SK-N-SH treated with all-trans-retinoic acid at 6 μM for 48 hours (cell line): ENCODE measurements around the gene PRSS22.

Experiments used
- TF ChIP-seq, protein P1 (sequence below): fragments of 250-450 bp; sonication (Bioruptor Pico); IDR thresholded peaks from 2 replicates; pipeline ENCODE4 v1.8.0; 2020; ENCODE audit warnings: mild to moderate bottlenecking, moderate library complexity, borderline replicate concordance
- TF ChIP-seq, protein P2 (sequence below): fragments of 250-450 bp; sonication (Bioruptor Pico); IDR thresholded peaks from 2 replicates; pipeline ENCODE4 v1.5.1; 2020; ENCODE audit warnings: low read depth, mild to moderate bottlenecking, moderate library complexity

GRCh38 chr16:2866431-2866830 is 8.5 kb upstream of the PRSS22 start:
- TF ChIP-seq, protein P1, sequence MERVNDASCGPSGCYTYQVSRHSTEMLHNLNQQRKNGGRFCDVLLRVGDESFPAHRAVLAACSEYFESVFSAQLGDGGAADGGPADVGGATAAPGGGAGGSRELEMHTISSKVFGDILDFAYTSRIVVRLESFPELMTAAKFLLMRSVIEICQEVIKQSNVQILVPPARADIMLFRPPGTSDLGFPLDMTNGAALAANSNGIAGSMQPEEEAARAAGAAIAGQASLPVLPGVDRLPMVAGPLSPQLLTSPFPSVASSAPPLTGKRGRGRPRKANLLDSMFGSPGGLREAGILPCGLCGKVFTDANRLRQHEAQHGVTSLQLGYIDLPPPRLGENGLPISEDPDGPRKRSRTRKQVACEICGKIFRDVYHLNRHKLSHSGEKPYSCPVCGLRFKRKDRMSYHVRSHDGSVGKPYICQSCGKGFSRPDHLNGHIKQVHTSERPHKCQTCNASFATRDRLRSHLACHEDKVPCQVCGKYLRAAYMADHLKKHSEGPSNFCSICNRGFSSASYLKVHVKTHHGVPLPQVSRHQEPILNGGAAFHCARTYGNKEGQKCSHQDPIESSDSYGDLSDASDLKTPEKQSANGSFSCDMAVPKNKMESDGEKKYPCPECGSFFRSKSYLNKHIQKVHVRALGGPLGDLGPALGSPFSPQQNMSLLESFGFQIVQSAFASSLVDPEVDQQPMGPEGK (CRISPR knock-in tag): no peak
- TF ChIP-seq, protein P2, sequence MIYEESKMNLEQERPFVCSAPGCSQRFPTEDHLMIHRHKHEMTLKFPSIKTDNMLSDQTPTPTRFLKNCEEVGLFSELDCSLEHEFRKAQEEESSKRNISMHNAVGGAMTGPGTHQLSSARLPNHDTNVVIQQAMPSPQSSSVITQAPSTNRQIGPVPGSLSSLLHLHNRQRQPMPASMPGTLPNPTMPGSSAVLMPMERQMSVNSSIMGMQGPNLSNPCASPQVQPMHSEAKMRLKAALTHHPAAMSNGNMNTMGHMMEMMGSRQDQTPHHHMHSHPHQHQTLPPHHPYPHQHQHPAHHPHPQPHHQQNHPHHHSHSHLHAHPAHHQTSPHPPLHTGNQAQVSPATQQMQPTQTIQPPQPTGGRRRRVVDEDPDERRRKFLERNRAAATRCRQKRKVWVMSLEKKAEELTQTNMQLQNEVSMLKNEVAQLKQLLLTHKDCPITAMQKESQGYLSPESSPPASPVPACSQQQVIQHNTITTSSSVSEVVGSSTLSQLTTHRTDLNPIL (CRISPR knock-in tag): no peak
